Body of pancreas (tissue), 4 donors: Measurements from ENCODE around the gene TNFAIP8.

ENCODE experiments used
- POLR2A ChIP-seq, 3 donors: fragments of 450-650 bp; IDR thresholded peaks; one replicate each; pipeline ENCODE4 v1.6.1; 2016; ENCODE audit warnings: antibody characterized with exemption in 3 of 3, mild to moderate bottlenecking in 2 of 3
- TF ChIP-seq, protein P1 (sequence below), 7 experiments: fragments of 450-650 bp in 4 of 7; fragments of 200-600 bp in 3 of 7; sonication (generic) in 3 of 7; IDR thresholded peaks; one replicate each; pipeline ENCODE4 v1.5.1; 2016 to 2019; ENCODE audit warnings: antibody characterized with exemption in 7 of 7

DNA sequence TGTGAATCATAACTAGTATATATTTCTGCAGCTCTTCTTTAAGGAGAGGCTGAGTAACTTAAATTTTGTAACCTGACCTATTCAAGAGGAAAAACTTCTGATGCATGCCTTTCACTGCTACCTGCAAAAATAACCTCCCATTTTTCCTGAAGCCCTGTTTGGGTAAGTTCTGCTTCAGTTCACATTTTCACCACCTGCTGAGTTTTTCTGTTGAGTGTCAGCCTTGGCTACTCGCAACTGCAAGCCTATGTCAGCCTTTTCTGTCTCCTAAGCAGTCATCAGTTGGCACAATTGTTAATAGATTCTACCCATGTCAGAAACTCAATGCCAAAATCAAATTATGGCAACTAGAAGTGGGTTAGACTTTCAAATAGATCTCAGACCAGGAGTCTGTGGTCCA lies 8.2 kb upstream of the TNFAIP8 start:
- TF ChIP-seq, protein P1, sequence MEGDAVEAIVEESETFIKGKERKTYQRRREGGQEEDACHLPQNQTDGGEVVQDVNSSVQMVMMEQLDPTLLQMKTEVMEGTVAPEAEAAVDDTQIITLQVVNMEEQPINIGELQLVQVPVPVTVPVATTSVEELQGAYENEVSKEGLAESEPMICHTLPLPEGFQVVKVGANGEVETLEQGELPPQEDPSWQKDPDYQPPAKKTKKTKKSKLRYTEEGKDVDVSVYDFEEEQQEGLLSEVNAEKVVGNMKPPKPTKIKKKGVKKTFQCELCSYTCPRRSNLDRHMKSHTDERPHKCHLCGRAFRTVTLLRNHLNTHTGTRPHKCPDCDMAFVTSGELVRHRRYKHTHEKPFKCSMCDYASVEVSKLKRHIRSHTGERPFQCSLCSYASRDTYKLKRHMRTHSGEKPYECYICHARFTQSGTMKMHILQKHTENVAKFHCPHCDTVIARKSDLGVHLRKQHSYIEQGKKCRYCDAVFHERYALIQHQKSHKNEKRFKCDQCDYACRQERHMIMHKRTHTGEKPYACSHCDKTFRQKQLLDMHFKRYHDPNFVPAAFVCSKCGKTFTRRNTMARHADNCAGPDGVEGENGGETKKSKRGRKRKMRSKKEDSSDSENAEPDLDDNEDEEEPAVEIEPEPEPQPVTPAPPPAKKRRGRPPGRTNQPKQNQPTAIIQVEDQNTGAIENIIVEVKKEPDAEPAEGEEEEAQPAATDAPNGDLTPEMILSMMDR (IDR thresholded peaks at IDR 0.05), result no peak
- TF ChIP-seq POLR2A (IDR thresholded peaks at IDR 0.05), result no peak
